ENCODE measurements around the gene ALKBH7. TPM values are rescaled to one million over a fixed set of nuclear protein-coding genes. Genes with fewer than 3 reads are reported as not detected.

Gene ALKBH7
- total RNA-seq, 1 donor from 2014 or later: 77.1 TPM

DNA sequence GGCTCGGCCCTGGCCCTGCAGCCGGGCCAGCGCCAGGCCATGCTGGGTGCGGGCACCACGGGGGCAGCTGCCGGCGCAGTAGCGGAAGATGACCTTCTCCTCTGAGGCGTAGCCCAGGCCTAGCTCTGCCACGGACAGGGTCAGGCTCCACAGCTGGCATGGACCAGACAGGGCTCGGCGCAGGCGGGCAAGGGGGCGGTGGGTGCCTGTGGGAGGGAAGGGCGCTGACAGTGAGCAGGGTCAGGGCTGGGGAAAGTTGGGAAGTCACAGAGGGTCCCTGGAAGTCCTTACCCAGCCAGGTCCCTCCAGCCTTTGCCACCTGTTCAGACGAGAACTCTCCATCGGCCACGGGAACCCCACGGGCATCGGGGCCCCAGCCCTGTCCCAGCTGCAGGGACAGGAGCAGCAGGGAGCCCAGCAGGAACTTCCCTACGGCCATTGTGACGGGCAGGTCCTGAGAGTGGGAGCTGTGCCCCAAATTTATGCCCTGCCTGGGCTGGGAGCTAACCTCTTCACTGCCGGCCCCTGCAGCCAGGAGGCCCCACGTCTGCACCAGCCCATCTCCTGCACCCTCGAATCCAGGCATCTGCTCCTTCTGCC, 2.9 kb downstream of the ALKBH7 start, which contains the start of gene PSPN:
Gene PSPN, minus strand, starts transcription at position 523 of the 600 bp plus-strand sequence. Its CDS starts 84 bp downstream, at position 439.
- intact Hi-C loops (cut with DNase I): no loop called here
- H3K36me3 ChIP-seq: peaks cover 0 to 12% of the 10 kb centered on the region in 2 donors
- no peak within 1 kb of the TSS for H3K27ac ChIP-seq
- H3K27me3 ChIP-seq: no peaks in the 10 kb centered on the region
- TF ChIP-seq, protein P1, sequence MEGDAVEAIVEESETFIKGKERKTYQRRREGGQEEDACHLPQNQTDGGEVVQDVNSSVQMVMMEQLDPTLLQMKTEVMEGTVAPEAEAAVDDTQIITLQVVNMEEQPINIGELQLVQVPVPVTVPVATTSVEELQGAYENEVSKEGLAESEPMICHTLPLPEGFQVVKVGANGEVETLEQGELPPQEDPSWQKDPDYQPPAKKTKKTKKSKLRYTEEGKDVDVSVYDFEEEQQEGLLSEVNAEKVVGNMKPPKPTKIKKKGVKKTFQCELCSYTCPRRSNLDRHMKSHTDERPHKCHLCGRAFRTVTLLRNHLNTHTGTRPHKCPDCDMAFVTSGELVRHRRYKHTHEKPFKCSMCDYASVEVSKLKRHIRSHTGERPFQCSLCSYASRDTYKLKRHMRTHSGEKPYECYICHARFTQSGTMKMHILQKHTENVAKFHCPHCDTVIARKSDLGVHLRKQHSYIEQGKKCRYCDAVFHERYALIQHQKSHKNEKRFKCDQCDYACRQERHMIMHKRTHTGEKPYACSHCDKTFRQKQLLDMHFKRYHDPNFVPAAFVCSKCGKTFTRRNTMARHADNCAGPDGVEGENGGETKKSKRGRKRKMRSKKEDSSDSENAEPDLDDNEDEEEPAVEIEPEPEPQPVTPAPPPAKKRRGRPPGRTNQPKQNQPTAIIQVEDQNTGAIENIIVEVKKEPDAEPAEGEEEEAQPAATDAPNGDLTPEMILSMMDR (IDR thresholded peaks at IDR 0.05): no peak
- TF ChIP-seq POLR2A (IDR thresholded peaks at IDR 0.05): no peak
- no peak for TF ChIP-seq POLR2AphosphoS5 (IDR thresholded peaks at IDR 0.05; ENCODE audit: insufficient read depth in 1 of 2, low read depth in 1 of 2)
- peaks cover 19% of the 10 kb centered on the region for H3K4me1 ChIP-seq
- no peaks in the 10 kb centered on the region for H3K9me3 ChIP-seq
- H3K4me3 ChIP-seq: no peak within 1 kb of the TSS
- DNase-seq (ENCODE audit: extremely low spot score in 2 of 2): no peak

DNA sequence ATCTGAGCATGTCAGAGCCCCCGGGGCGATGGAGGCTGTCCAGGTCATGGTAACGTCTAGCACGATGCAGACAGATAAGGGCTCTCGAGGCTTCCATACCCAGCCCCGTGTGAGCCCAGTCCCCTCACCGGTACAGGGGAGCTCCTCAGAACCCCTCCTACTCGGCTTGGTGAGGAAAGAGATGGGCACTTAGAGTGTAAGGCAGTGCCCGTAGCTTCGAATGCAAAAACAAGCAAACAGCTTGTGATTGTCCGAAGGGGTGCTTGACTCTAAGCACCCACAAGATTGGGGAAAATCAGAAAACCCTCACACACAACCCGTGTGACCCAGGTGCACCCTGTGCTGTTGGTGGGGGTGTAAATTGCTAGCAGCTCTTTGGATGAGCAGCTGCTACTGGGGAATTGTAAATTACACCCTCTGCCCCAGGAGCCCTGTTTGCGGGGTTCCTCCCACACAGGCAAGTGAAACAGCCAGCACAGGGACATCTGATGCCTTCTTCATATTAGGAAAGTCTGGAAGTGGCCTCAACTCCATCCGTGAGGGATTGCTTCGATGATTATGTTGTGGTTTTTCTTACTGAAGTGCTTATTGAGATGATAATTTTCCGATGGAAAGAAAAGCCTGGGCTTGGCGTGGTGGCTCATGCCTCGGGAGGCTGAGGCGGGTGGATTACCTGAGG, 4.1 kb downstream of the ALKBH7 start:
- Histone ChIP-seq H3K27me3 (no peaks in the 10 kb centered on the region), H3K4me1 (peaks cover 19% of the 10 kb centered on the region), H3K4me3 (no peak overlapping the region), H3K27ac (no peak overlapping the region), H3K9me3 (no peaks in the 10 kb centered on the region), H3K36me3 (peaks cover 0 to 24% of the 10 kb centered on the region in 2 donors)
- intact Hi-C loops (cut with DNase I): no loop called here
- DNase-seq (ENCODE audit: extremely low spot score in 2 of 2): no peak
- no peak for TF ChIP-seq POLR2AphosphoS5 (IDR thresholded peaks at IDR 0.05; ENCODE audit: insufficient read depth in 1 of 2, low read depth in 1 of 2)
- TF ChIP-seq, protein P1 (IDR thresholded peaks at IDR 0.05): no peak
- TF ChIP-seq POLR2A (IDR thresholded peaks at IDR 0.05): no peak

DNA sequence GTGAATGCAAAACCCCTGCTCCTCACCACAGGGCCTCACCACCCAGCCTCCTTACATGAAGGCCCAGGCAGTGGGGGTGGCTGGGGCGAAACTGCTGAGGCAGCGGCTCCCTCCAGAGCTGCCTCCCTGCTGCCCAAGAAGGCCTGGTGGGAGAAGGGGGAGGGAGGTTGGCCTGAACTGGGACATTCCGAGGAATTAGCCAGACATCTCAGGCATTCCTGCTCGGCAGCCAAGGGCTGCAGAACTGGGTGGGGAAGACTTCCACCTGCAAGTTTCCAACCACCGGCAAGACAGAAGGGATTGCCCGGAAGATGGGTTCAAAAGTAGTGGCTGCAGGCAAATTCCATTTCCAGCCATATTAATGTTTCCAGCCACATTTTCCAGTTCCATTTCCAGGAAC, 5.4 kb downstream of the ALKBH7 start:
- TF ChIP-seq, protein P1 (IDR thresholded peaks at IDR 0.05): no peak
- TF ChIP-seq POLR2A (IDR thresholded peaks at IDR 0.05) (no peak), POLR2AphosphoS5 (IDR thresholded peaks at IDR 0.05; ENCODE audit: insufficient read depth in 1 of 2, low read depth in 1 of 2) (no peak)
- Histone ChIP-seq H3K27ac (no peak overlapping the region), H3K4me3 (no peak overlapping the region), H3K36me3 (peaks cover 0 to 38% of the 10 kb centered on the region in 2 donors), H3K27me3 (no peaks in the 10 kb centered on the region), H3K4me1 (peaks cover 14% of the 10 kb centered on the region), H3K9me3 (no peaks in the 10 kb centered on the region)
- DNase-seq (ENCODE audit: extremely low spot score in 2 of 2): no peak
- intact Hi-C loops (cut with DNase I): no loop called here

DNA sequence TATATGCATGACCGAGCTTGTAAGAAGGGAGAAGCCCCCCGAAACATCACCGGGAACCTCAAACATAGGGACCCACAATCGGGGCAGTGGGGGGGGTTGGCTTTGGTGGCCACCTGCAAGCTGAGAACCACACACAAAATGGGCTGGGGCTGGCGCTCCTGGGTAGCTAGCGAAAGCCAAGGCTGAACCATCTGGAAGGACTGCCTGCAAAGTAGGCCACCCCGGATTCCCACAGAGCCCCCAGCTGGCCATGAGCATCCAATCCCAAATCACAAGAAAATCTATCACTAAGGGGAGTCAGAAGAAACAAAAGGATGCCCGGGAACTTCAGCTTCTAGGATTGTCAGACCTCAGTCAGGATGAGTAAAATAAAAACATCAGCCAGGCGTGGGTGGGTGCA, 5.9 kb downstream of the ALKBH7 start:
- no peaks in the 10 kb centered on the region for H3K27me3 ChIP-seq
- no peak overlapping the region for H3K4me3 ChIP-seq
- H3K9me3 ChIP-seq: no peaks in the 10 kb centered on the region
- TF ChIP-seq POLR2AphosphoS5 (IDR thresholded peaks at IDR 0.05; ENCODE audit: insufficient read depth in 1 of 2, low read depth in 1 of 2) (no peak), POLR2A (IDR thresholded peaks at IDR 0.05) (no peak)
- TF ChIP-seq, protein P1 (IDR thresholded peaks at IDR 0.05): no peak
- H3K4me1 ChIP-seq: peaks cover 14% of the 10 kb centered on the region
- peaks cover 0 to 42% of the 10 kb centered on the region in 2 donors for H3K36me3 ChIP-seq
- no peak for DNase-seq (ENCODE audit: extremely low spot score in 2 of 2)
- H3K27ac ChIP-seq: no peak overlapping the region
- intact Hi-C loops (cut with DNase I): no loop called here

DNA sequence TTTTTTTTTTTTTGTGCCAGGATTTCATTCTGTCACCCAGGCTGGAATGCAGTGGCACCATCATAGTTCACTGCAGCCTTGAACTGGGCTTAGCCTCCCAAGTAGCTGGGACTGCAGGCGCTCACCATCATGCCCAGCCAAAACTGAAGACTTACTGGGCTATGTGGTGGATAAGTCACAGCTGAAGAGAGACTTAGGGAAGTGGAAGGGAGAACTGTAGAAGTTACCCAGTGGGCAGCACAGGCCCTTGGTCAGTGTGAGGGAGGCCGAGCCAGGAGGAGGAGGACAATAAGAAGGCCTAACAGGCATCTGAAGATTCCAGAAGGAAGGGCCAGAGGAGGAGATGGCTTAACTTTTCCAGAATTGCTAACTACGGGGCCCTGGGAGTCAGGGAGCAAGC, 7.2 kb downstream of the ALKBH7 start:
- H3K27me3 ChIP-seq: no peaks in the 10 kb centered on the region
- intact Hi-C loops (cut with DNase I): no loop called here
- peaks cover under 1% of the 10 kb centered on the region for H3K4me1 ChIP-seq
- H3K36me3 ChIP-seq: peaks cover 0 to 49% of the 10 kb centered on the region in 2 donors
- H3K4me3 ChIP-seq: no peak overlapping the region
- H3K9me3 ChIP-seq: no peaks in the 10 kb centered on the region
- no peak for TF ChIP-seq POLR2A (IDR thresholded peaks at IDR 0.05)
- TF ChIP-seq POLR2AphosphoS5 (IDR thresholded peaks at IDR 0.05; ENCODE audit: insufficient read depth in 1 of 2, low read depth in 1 of 2): no peak
- TF ChIP-seq, protein P1 (IDR thresholded peaks at IDR 0.05): no peak
- DNase-seq (ENCODE audit: extremely low spot score in 2 of 2): no peak
- H3K27ac ChIP-seq: no peak overlapping the region

All from vagina (tissue), 2 donors.